Endodermal cell (in vitro differentiated cells): Measurements from ENCODE around the gene ANKRD17. TPM values are rescaled to one million over a fixed set of nuclear protein-coding genes. Genes with fewer than 3 reads are reported as not detected.

Source experiments
- DNase-seq: peaks from one replicate; pipeline ENCODE4 v3.0.0-alpha.2; 2017
- H3K27ac ChIP-seq: 2 replicates; pipeline ENCODE4 v1.5.1; 2013; ENCODE audit warnings: mild to moderate bottlenecking, low read depth, low read length, moderate library complexity
- H3K27me3 ChIP-seq: 2 replicates; pipeline ENCODE4 v1.6.1; 2013; ENCODE audit warnings: mild to moderate bottlenecking, low read length, moderate library complexity; ENCODE audit not compliant: insufficient read depth, control insufficient read depth, poor library complexity, severe bottlenecking
- H3K36me3 ChIP-seq: 2 replicates; pipeline ENCODE4 v1.7.0; 2013; ENCODE audit warnings: mild to moderate bottlenecking, low read length, moderate library complexity; ENCODE audit not compliant: control insufficient read depth, insufficient read depth
- H3K4me1 ChIP-seq: one replicate; pipeline ENCODE4 v1.7.0; 2013; ENCODE audit warnings: low read length; ENCODE audit not compliant: control insufficient read depth, insufficient read depth
- H3K4me3 ChIP-seq: 2 replicates; pipeline ENCODE4 v1.5.1; 2013; ENCODE audit warnings: mild to moderate bottlenecking, low read length, moderate library complexity
- H3K9ac ChIP-seq: 2 replicates; pipeline ENCODE4 v1.6.1; 2013; ENCODE audit warnings: mild to moderate bottlenecking, low read length, moderate library complexity; ENCODE audit not compliant: poor library complexity, severe bottlenecking; ENCODE audit errors: extremely low read depth
- H3K9me3 ChIP-seq: 2 replicates; pipeline ENCODE4 v1.6.1; 2013; ENCODE audit warnings: mild to moderate bottlenecking, low read length, moderate library complexity; ENCODE audit not compliant: control insufficient read depth
- H3K27ac Mint-ChIP-seq: 2 replicates; pipeline ENCODE4 v1.8.0; 2020; ENCODE audit warnings: mixed read lengths
- H3K27me3 Mint-ChIP-seq: 2 replicates; pipeline ENCODE4 v1.8.0; 2021; ENCODE audit warnings: mild to moderate bottlenecking, mixed read lengths; ENCODE audit not compliant: insufficient read depth
- H3K36me3 Mint-ChIP-seq: 2 replicates; pipeline ENCODE4 v1.8.0; 2020; ENCODE audit warnings: low read depth, mixed read lengths
- H3K4me1 Mint-ChIP-seq: 2 replicates; pipeline ENCODE4 v1.8.0; 2020; ENCODE audit warnings: mixed read lengths
- H3K4me3 Mint-ChIP-seq: 2 replicates; pipeline ENCODE4 v1.8.0; 2020; ENCODE audit warnings: mild to moderate bottlenecking, moderate library complexity, mixed read lengths
- H3K9me3 Mint-ChIP-seq: 2 replicates; pipeline ENCODE4 v1.8.0; 2020; ENCODE audit warnings: mild to moderate bottlenecking, mixed read lengths
- WGBS, 2 experiments: methylation state at CpG; one replicate each; pipeline versions ENCODE4 v1.1.5 to v1.1.7; 2013; ENCODE audit warnings: missing lambda C conversion rate in 2 of 2, mixed read lengths in 1 of 2; ENCODE audit not compliant: insufficient coverage in 1 of 2, insufficient read length in 1 of 2; 5-methylcytosine and 5-hydroxymethylcytosine counted together
- total RNA-seq, 2 donors: library from RNA; stranded (reverse); fragmentation: NEBNext Ultra II Directional in 1 of 2; extraction: Animal tissue kit (Norgen Biotek cat#: 25700) in 1 of 2; gene quantifications; 2 replicates in 1 of 2; 3 replicates in 1 of 2; pipeline ENCODE4 v1.2.1, GENCODE V29; 2021
- TF ChIP-seq, protein P1 (sequence below): fragments of 200-600 bp; sonication (generic); conservative IDR thresholded peaks from 2 replicates; pipeline ENCODE4 v1.5.0; 2021; ENCODE audit warnings: antibody characterized with exemption, mild to moderate bottlenecking

Gene ANKRD17
- total RNA-seq, 2 donors from 2014 or later = 83.6 to 84.3 TPM

DNA sequence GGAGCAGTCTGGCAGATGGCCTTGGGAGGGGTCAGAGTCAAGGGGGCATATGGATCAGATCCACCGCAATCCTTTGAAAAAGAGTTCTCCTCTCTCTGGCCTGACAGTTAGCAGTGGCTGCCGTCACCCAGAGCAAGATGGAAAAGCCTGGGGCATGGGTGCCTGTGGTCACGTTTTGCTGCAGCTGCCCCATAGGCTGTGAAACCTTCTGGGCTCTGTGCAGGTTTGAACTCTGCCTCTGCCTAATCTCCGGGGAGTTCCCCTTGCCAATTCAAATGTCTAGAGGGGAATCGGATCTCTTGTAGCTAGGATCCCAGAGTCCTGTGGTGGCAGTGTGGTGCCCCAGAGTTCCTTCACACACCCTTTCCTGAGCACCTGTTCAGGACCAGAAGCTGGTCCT lies 23.4 kb upstream of the ANKRD17 start:
- Histone ChIP-seq H3K27ac (no peak overlapping the region), H3K27me3 (no peaks in the 10 kb centered on the region), H3K4me1 (no peaks in the 10 kb centered on the region), H3K36me3 (no peaks in the 10 kb centered on the region), H3K9me3 (peaks cover 15% of the 10 kb centered on the region), H3K9ac (no peak overlapping the region), H3K4me3 (no peak overlapping the region)
- Mint-ChIP-seq H3K27me3 (peaks cover 2% of the 10 kb centered on the region), H3K4me1 (no peaks in the 10 kb centered on the region), H3K4me3 (no peak overlapping the region), H3K36me3 (peaks cover 3% of the 10 kb centered on the region), H3K9me3 (peaks cover 19% of the 10 kb centered on the region), H3K27ac (no peak overlapping the region)
- no peak for DNase-seq
- 90 to 93% methylated on average over 5 of the region's 5 CpGs for WGBS, 2 experiments
- TF ChIP-seq, protein P1, sequence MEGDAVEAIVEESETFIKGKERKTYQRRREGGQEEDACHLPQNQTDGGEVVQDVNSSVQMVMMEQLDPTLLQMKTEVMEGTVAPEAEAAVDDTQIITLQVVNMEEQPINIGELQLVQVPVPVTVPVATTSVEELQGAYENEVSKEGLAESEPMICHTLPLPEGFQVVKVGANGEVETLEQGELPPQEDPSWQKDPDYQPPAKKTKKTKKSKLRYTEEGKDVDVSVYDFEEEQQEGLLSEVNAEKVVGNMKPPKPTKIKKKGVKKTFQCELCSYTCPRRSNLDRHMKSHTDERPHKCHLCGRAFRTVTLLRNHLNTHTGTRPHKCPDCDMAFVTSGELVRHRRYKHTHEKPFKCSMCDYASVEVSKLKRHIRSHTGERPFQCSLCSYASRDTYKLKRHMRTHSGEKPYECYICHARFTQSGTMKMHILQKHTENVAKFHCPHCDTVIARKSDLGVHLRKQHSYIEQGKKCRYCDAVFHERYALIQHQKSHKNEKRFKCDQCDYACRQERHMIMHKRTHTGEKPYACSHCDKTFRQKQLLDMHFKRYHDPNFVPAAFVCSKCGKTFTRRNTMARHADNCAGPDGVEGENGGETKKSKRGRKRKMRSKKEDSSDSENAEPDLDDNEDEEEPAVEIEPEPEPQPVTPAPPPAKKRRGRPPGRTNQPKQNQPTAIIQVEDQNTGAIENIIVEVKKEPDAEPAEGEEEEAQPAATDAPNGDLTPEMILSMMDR = no peak

DNA sequence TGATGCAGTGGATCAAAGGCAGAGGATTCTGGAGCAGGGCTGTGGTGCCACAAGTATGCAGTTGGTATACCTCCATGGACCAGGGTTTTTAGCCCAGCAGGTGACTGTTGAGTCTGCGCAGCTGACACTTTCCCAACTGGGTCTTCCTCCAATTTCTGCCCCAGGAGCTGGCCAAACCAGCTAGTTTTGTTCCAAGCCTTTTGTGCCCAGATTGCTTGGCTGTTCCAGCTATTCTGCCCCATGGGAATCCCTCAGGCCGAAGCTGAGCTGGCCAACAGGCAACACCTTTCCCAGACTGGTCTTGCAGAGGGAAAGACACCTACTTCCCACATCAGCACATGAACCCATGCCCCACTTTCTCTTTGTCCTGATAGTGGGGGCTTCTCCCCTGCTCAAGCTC lies 22.8 kb upstream of the ANKRD17 start:
- Histone ChIP-seq H3K36me3 (no peaks in the 10 kb centered on the region), H3K4me1 (no peaks in the 10 kb centered on the region), H3K4me3 (no peak overlapping the region), H3K27ac (no peak overlapping the region), H3K9ac (no peak overlapping the region), H3K9me3 (peaks cover 16% of the 10 kb centered on the region), H3K27me3 (no peaks in the 10 kb centered on the region)
- Mint-ChIP-seq H3K4me3 (no peak overlapping the region), H3K9me3 (peaks cover 19% of the 10 kb centered on the region), H3K27me3 (peaks cover 2% of the 10 kb centered on the region), H3K36me3 (peaks cover 3% of the 10 kb centered on the region), H3K4me1 (no peaks in the 10 kb centered on the region), H3K27ac (no peak overlapping the region)
- WGBS, 2 experiments = 95 to 100% methylated on average over 1 to 2 of the region's 2 CpGs
- no peak for DNase-seq
- TF ChIP-seq, protein P1 = no peak

DNA sequence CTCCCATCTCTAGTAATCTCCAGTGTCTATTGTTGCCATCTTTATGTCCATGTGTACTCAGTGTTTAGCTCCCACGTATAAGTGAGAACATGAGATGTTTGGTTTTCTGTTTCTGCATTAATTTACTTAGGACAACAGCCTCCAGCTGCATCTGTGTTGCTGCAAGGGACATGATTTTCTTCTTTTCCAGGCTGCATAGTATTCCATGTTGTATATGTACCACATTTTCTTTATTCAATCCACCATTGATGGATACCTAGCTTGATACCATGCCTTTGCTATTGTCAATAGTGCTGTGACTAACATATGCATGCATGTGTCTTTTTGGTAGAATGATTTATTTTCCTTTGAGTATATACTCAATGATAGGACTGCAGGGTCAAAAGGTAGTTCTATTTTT lies 18.6 kb upstream of the ANKRD17 start:
- TF ChIP-seq, protein P1 = no peak
- H3K4me1 ChIP-seq = no peaks in the 10 kb centered on the region
- Mint-ChIP-seq H3K9me3 (peaks cover 22% of the 10 kb centered on the region), H3K27ac (no peak overlapping the region), H3K4me3 (no peak overlapping the region), H3K36me3 (peaks cover 7% of the 10 kb centered on the region), H3K27me3 (peaks cover 2% of the 10 kb centered on the region), H3K4me1 (no peaks in the 10 kb centered on the region)
- H3K27me3 ChIP-seq = no peaks in the 10 kb centered on the region
- 89 to 91% methylated on average over 1 of the region's 1 CpG for WGBS, 2 experiments
- no peak overlapping the region for H3K4me3 ChIP-seq
- no peak overlapping the region for H3K9ac ChIP-seq
- H3K27ac ChIP-seq = no peak overlapping the region
- peaks cover 16% of the 10 kb centered on the region for H3K9me3 ChIP-seq
- no peaks in the 10 kb centered on the region for H3K36me3 ChIP-seq
- no peak for DNase-seq
